Calu3 (cell line): ENCODE measurements around the gene TMEM186. TPM values are rescaled to one million over a fixed set of nuclear protein-coding genes. Genes with fewer than 3 reads are reported as not detected.
"Not testable (repeated sequence)": the region's sequence is repeated elsewhere in the genome, so short reads cannot be mapped to it uniquely, and the experiment has no call there.

Source experiments
- BruUV-seq: library from RNA; stranded (reverse); fragments of 400-500 nt; replicated peaks from 2 replicates; lab custom pipeline; 2021; lab: Mats Ljungman, UMichigan
- CTCF ChIA-PET: fragments of 300-600 bp; sonication (Branson Sonifier 250); formaldehyde crosslinking; loops from one replicate; lab custom pipeline; 2022; ENCODE audit warnings: antibody characterized with exemption; lab: Charles Lee
- DNase-seq: peaks from one replicate; pipeline ENCODE4 v3.0.0; 2022
- H3K27ac Mint-ChIP-seq: one replicate; pipeline ENCODE4 v1.8.0; 2022; ENCODE audit warnings: mixed read lengths; ENCODE audit not compliant: unreplicated experiment
- H3K27me3 Mint-ChIP-seq: one replicate; pipeline ENCODE4 v1.8.0; 2022; ENCODE audit warnings: mixed read lengths; ENCODE audit not compliant: unreplicated experiment
- H3K36me3 Mint-ChIP-seq: one replicate; pipeline ENCODE4 v1.8.0; 2022; ENCODE audit warnings: mild to moderate bottlenecking, moderate library complexity, mixed read lengths; ENCODE audit not compliant: insufficient read depth, unreplicated experiment
- H3K4me1 Mint-ChIP-seq: one replicate; pipeline ENCODE4 v1.8.0; 2022; ENCODE audit warnings: mild to moderate bottlenecking, low read depth, mixed read lengths; ENCODE audit not compliant: unreplicated experiment
- H3K4me3 Mint-ChIP-seq: one replicate; pipeline ENCODE4 v1.8.0; 2022; ENCODE audit warnings: mild to moderate bottlenecking, low read depth, moderate library complexity, mixed read lengths; ENCODE audit not compliant: unreplicated experiment
- H3K9me3 Mint-ChIP-seq: one replicate; pipeline ENCODE4 v1.8.0; 2022; ENCODE audit warnings: low read depth, mixed read lengths; ENCODE audit not compliant: unreplicated experiment
- CTCF ChIP-seq: fragments of 200-600 bp; IDR thresholded peaks from one replicate; pipeline ENCODE4 v1.8.0; 2022; ENCODE audit warnings: antibody characterized with exemption; ENCODE audit not compliant: unreplicated experiment
- intact Hi-C: fragments of 100-400 bp; cut with micrococcal nuclease; formaldehyde crosslinking; loops from one replicate; pipeline ENCODE4 v1.10.0; 2022; ENCODE audit not compliant: unreplicated experiment
- total RNA-seq: library from RNA; stranded (reverse); gene quantifications from 2 replicates; pipeline ENCODE4 v1.2.3, GENCODE V29; 2022

Gene TMEM186
- total RNA-seq, 1 experiment from 2014 or later: 20.9 TPM

- no peak overlapping the region for H3K4me3 Mint-ChIP-seq
- TF ChIP-seq CTCF: no peak
- H3K9me3 Mint-ChIP-seq: no peaks in the 10 kb centered on the region
- H3K36me3 Mint-ChIP-seq: no peaks in the 10 kb centered on the region
- CTCF ChIA-PET: interaction anchor here (0.7 to 0.8 kb wide), 3 partner anchors 48 to 109 kb away, joined by 3 to 6 read pairs (median 3); no protein-coding TSS in a partner anchor
- no peak for DNase-seq
- intact Hi-C loops: no loop called here
- H3K4me1 Mint-ChIP-seq: peaks cover 9% of the 10 kb centered on the region
- H3K27me3 Mint-ChIP-seq: no peaks in the 10 kb centered on the region
- H3K27ac Mint-ChIP-seq: no peak overlapping the region
- no TSS peak for BruUV-seq
Measured at GRCh38 chr16:8752706-8753105, 44.7 kb downstream of the TMEM186 start.

- DNase-seq: peak; percentile 10
- no peak overlapping the region for H3K27ac Mint-ChIP-seq
- intact Hi-C loops: no loop called here
- no peaks in the 10 kb centered on the region for H3K9me3 Mint-ChIP-seq
- TF ChIP-seq CTCF: no peak
- peaks cover 9% of the 10 kb centered on the region for H3K4me1 Mint-ChIP-seq
- no peaks in the 10 kb centered on the region for H3K27me3 Mint-ChIP-seq
- H3K4me3 Mint-ChIP-seq: no peak overlapping the region
- BruUV-seq: no TSS peak
- CTCF ChIA-PET: interaction anchor here (0.7 to 0.8 kb wide), 3 partner anchors 47 to 86 kb away, joined by 3 to 4 read pairs (median 3); no protein-coding TSS in a partner anchor
- no peaks in the 10 kb centered on the region for H3K36me3 Mint-ChIP-seq
Measured at GRCh38 chr16:8751481-8752311, 45.7 kb downstream of the TMEM186 start.

- H3K27ac Mint-ChIP-seq, intact Hi-C loops, H3K4me3 Mint-ChIP-seq, BruUV-seq, H3K9me3 Mint-ChIP-seq, DNase-seq, H3K36me3 Mint-ChIP-seq, CTCF ChIA-PET, H3K27me3 Mint-ChIP-seq, H3K4me1 Mint-ChIP-seq: not testable (repeated sequence)
Measured at GRCh38 chr16:8748944-8749343, 48.5 kb downstream of the TMEM186 start.

Other genes with a start within 250 kb of the TMEM186 start
- not detected in 2 replicates for gene TMEM114, start 207.1 kb downstream of the TMEM186 start, total RNA-seq
- 71.1 and 71.7 TPM in 2 replicates for gene METTL22, start 175.9 kb downstream of the TMEM186 start, total RNA-seq
- gene ABAT, start 123.0 kb downstream of the TMEM186 start, total RNA-seq: 12.6 and 14.2 TPM in 2 replicates
- gene PMM2, start 200 bp upstream of the TMEM186 start, total RNA-seq: 88.3 and 92.8 TPM in 2 replicates
- gene CARHSP1, start 71.4 kb upstream of the TMEM186 start, total RNA-seq: 89.2 and 104 TPM in 2 replicates
- not detected in 2 replicates for gene LITAFD, start 84.7 kb upstream of the TMEM186 start, total RNA-seq
- gene USP7, start 166.3 kb upstream of the TMEM186 start, total RNA-seq: 126 and 165 TPM in 2 replicates